Mesendoderm (in vitro differentiated cells): ENCODE measurements around the gene ZC3HAV1L. TPM values are rescaled to one million over a fixed set of nuclear protein-coding genes. Genes with fewer than 3 reads are reported as not detected.

ENCODE experiments used
- DNase-seq: peaks from one replicate; pipeline ENCODE4 v3.0.0; 2013
- H2AK5ac ChIP-seq: 2 replicates; pipeline ENCODE4 v1.6.1; 2013; ENCODE audit warnings: low read length, inconsistent platforms
- H2BK120ac ChIP-seq: 2 replicates; pipeline ENCODE4 v1.6.1; 2013; ENCODE audit warnings: low read depth, mild to moderate bottlenecking, low read length, moderate library complexity, mixed read lengths
- H2BK15ac ChIP-seq: replicated peaks from 2 replicates; pipeline ENCODE4 v1.6.1; 2013; ENCODE audit warnings: low read depth, mild to moderate bottlenecking, moderate library complexity
- H2BK5ac ChIP-seq: 2 replicates; pipeline ENCODE4 v1.6.1; 2013; ENCODE audit warnings: low read length, inconsistent platforms
- H3K18ac ChIP-seq: 2 replicates; pipeline ENCODE4 v1.6.1; 2013; ENCODE audit warnings: mild to moderate bottlenecking, low read length, mixed read lengths
- H3K23ac ChIP-seq: one replicate; pipeline ENCODE4 v1.6.1; 2013; ENCODE audit warnings: low read length
- H3K27ac ChIP-seq: 2 replicates; pipeline ENCODE4 v1.5.1; 2013; ENCODE audit warnings: low read depth, mild to moderate bottlenecking, inconsistent platforms, low read length, moderate library complexity
- H3K27me3 ChIP-seq: 2 replicates; pipeline ENCODE4 v1.6.1; 2013; ENCODE audit warnings: low read length, control low read depth, mild to moderate bottlenecking, inconsistent platforms; ENCODE audit not compliant: insufficient read depth, poor library complexity
- H3K36me3 ChIP-seq: 2 replicates; pipeline ENCODE4 v1.6.1; 2013; ENCODE audit warnings: low read length, inconsistent platforms; ENCODE audit not compliant: control insufficient read depth, insufficient read depth
- H3K4ac ChIP-seq: one replicate; pipeline ENCODE4 v1.6.1; 2013; ENCODE audit warnings: low read depth, mild to moderate bottlenecking, low read length, moderate library complexity
- H3K4me1 ChIP-seq: 2 replicates; pipeline ENCODE4 v1.6.1; 2013; ENCODE audit warnings: low read depth, low read length, inconsistent platforms; ENCODE audit not compliant: control insufficient read depth
- H3K4me2 ChIP-seq: 2 replicates; pipeline ENCODE4 v1.6.1; 2013; ENCODE audit warnings: low read length
- H3K4me3 ChIP-seq: 2 replicates; pipeline ENCODE4 v1.5.1; 2013; ENCODE audit warnings: mild to moderate bottlenecking, low read length
- H3K56ac ChIP-seq: one replicate; pipeline ENCODE4 v1.6.1; 2013; ENCODE audit warnings: low read length
- H3K79me1 ChIP-seq: 2 replicates; pipeline ENCODE4 v1.6.1; 2013; ENCODE audit warnings: low read length, inconsistent platforms
- H3K79me2 ChIP-seq: 2 replicates; pipeline ENCODE4 v1.6.1; 2013; ENCODE audit warnings: mild to moderate bottlenecking, low read length; ENCODE audit not compliant: control insufficient read depth, insufficient read depth
- H3K9ac ChIP-seq: 2 replicates; pipeline ENCODE4 v1.6.1; 2013; ENCODE audit warnings: low read length, inconsistent platforms
- H4K5ac ChIP-seq: one replicate; pipeline ENCODE4 v1.6.1; 2013; ENCODE audit warnings: low read length
- H4K8ac ChIP-seq: one replicate; pipeline ENCODE4 v1.6.1; 2013; ENCODE audit warnings: low read depth, mild to moderate bottlenecking, control low read depth, low read length, moderate library complexity
- WGBS: extraction: QIAGEN DNeasy Blood & Tissue Kit; methylation state at CpG from one replicate; pipeline ENCODE4 v1.1.7; 2013; ENCODE audit warnings: low lambda C conversion rate, missing lambda C conversion rate; ENCODE audit not compliant: insufficient coverage; ENCODE audit errors: extremely low coverage; 5-methylcytosine and 5-hydroxymethylcytosine counted together
- polyA plus RNA-seq, 2 experiments: library from polyadenylated mRNA; stranded (reverse); fragments of 200-250 nt; gene quantifications; one replicate each; pipeline ENCODE4 v1.2.3, GENCODE V29; 2013

Gene ZC3HAV1L
- polyA plus RNA-seq (2013, experiment 1 of 2) = 3.8 TPM
- 3.6 TPM for polyA plus RNA-seq (2013, experiment 2 of 2)

GRCh38 chr7:139035586-139036353 lies at the start of gene ZC3HAV1L:
Gene ZC3HAV1L (minus strand): TSS chr7:139036042. CDS start chr7:139036017, 25 bp downstream.
- Histone ChIP-seq H2BK15ac (no peak within 1 kb of the TSS), H4K5ac (peak within 1 kb of the TSS; percentile 27), H2AK5ac (no peak within 1 kb of the TSS), H3K27me3 (peaks cover 2% of the 10 kb centered on the region), H3K4me1 (peaks cover 7% of the 10 kb centered on the region), H3K4me2 (peak within 1 kb of the TSS; percentile 81), H3K79me2 (no peaks in the 10 kb centered on the region), H4K8ac (no peak within 1 kb of the TSS), H3K9ac (peak within 1 kb of the TSS; percentile 98), H3K23ac (peak within 1 kb of the TSS; percentile 98), H3K27ac (no peak within 1 kb of the TSS), H3K79me1 (peaks cover 8% of the 10 kb centered on the region), H3K56ac (peak within 1 kb of the TSS; percentile 100), H3K36me3 (no peaks in the 10 kb centered on the region), H2BK120ac (no peak within 1 kb of the TSS), H3K4me3 (peak within 1 kb of the TSS; percentile 82), H2BK5ac (peak within 1 kb of the TSS; percentile 69), H3K18ac (peak within 1 kb of the TSS; percentile 44), H3K4ac (peak within 1 kb of the TSS; percentile 61)
- no CpG with 5 or more reads among the region's 82 CpGs for WGBS
- DNase-seq = peak; percentile 67

- no peaks in the 10 kb centered on the region for H3K27me3 ChIP-seq
- no peak overlapping the region for H3K4me2 ChIP-seq
- no peak overlapping the region for H3K9ac ChIP-seq
- no peak overlapping the region for H4K5ac ChIP-seq
- H3K23ac ChIP-seq = no peak overlapping the region
- no CpG with 5 or more reads among the region's 5 CpGs for WGBS
- no peak overlapping the region for H3K4me3 ChIP-seq
- no peak overlapping the region for H3K27ac ChIP-seq
- no peak overlapping the region for H3K56ac ChIP-seq
- H2AK5ac ChIP-seq = no peak overlapping the region
- H3K18ac ChIP-seq = no peak overlapping the region
- peaks cover 7% of the 10 kb centered on the region for H3K79me1 ChIP-seq
- peaks cover 4% of the 10 kb centered on the region for H3K79me2 ChIP-seq
- no peak overlapping the region for H2BK5ac ChIP-seq
- H3K36me3 ChIP-seq = peaks cover 20% of the 10 kb centered on the region
- no peaks in the 10 kb centered on the region for H3K4me1 ChIP-seq
- H2BK15ac ChIP-seq = no peak overlapping the region
- H4K8ac ChIP-seq = no peak overlapping the region
- no peak overlapping the region for H3K4ac ChIP-seq
- DNase-seq = no peak
- no peak overlapping the region for H2BK120ac ChIP-seq
Observed at GRCh38 chr7:139084709-139085108, 48.9 kb upstream of the ZC3HAV1L start.

- H2BK5ac ChIP-seq = no peak overlapping the region
- no peak overlapping the region for H3K27ac ChIP-seq
- no peak overlapping the region for H3K4ac ChIP-seq
- no peak overlapping the region for H2AK5ac ChIP-seq
- no peak for DNase-seq
- no peak overlapping the region for H3K56ac ChIP-seq
- H4K5ac ChIP-seq = no peak overlapping the region
- no peak overlapping the region for H3K23ac ChIP-seq
- no peak overlapping the region for H4K8ac ChIP-seq
- H3K79me2 ChIP-seq = no peaks in the 10 kb centered on the region
- no peaks in the 10 kb centered on the region for H3K27me3 ChIP-seq
- no peak overlapping the region for H3K18ac ChIP-seq
- no peak overlapping the region for H2BK120ac ChIP-seq
- peaks cover 4% of the 10 kb centered on the region for H3K79me1 ChIP-seq
- H3K4me2 ChIP-seq = no peak overlapping the region
- H3K9ac ChIP-seq = no peak overlapping the region
- H3K4me3 ChIP-seq = no peak overlapping the region
- H3K36me3 ChIP-seq = peaks cover 15% of the 10 kb centered on the region
- H2BK15ac ChIP-seq = no peak overlapping the region
- H3K4me1 ChIP-seq = no peaks in the 10 kb centered on the region
Observed at GRCh38 chr7:139081584-139081983, 45.7 kb upstream of the ZC3HAV1L start.

- peaks cover 16% of the 10 kb centered on the region for H3K36me3 ChIP-seq
- H2BK15ac ChIP-seq = no peak overlapping the region
- no peaks in the 10 kb centered on the region for H3K79me2 ChIP-seq
- H3K9ac ChIP-seq = no peak overlapping the region
- H3K4ac ChIP-seq = no peak overlapping the region
- no peak for DNase-seq
- H3K4me2 ChIP-seq = no peak overlapping the region
- peaks cover 4% of the 10 kb centered on the region for H3K79me1 ChIP-seq
- H4K5ac ChIP-seq = no peak overlapping the region
- no peak overlapping the region for H3K23ac ChIP-seq
- H3K27me3 ChIP-seq = no peaks in the 10 kb centered on the region
- no peak overlapping the region for H3K27ac ChIP-seq
- 100% methylated on average over 5 of the region's 8 CpGs for WGBS
- no peaks in the 10 kb centered on the region for H3K4me1 ChIP-seq
- no peak overlapping the region for H2BK120ac ChIP-seq
- no peak overlapping the region for H3K4me3 ChIP-seq
- H4K8ac ChIP-seq = no peak overlapping the region
- no peak overlapping the region for H3K56ac ChIP-seq
- no peak overlapping the region for H2BK5ac ChIP-seq
- H3K18ac ChIP-seq = no peak overlapping the region
- H2AK5ac ChIP-seq = no peak overlapping the region
Observed at GRCh38 chr7:139080905-139081304, 45.1 kb upstream of the ZC3HAV1L start.

GRCh38 chr7:139079861-139080260 lies 44.0 kb upstream of the ZC3HAV1L start:
- Histone ChIP-seq H3K56ac (no peak overlapping the region), H3K4me1 (no peaks in the 10 kb centered on the region), H3K9ac (no peak overlapping the region), H2BK120ac (no peak overlapping the region), H3K79me1 (peaks cover 2% of the 10 kb centered on the region), H2AK5ac (no peak overlapping the region), H3K36me3 (peaks cover 14% of the 10 kb centered on the region), H3K79me2 (no peaks in the 10 kb centered on the region), H3K27me3 (no peaks in the 10 kb centered on the region), H2BK15ac (no peak overlapping the region), H4K8ac (no peak overlapping the region), H3K18ac (no peak overlapping the region), H3K4me2 (no peak overlapping the region), H3K4me3 (no peak overlapping the region), H3K4ac (no peak overlapping the region), H2BK5ac (no peak overlapping the region), H4K5ac (no peak overlapping the region), H3K23ac (no peak overlapping the region), H3K27ac (no peak overlapping the region)
- DNase-seq = no peak
- WGBS = no CpG with 5 or more reads among the region's 15 CpGs

GRCh38 chr7:139078911-139079310 lies 43.1 kb upstream of the ZC3HAV1L start:
- no peak overlapping the region for H2BK120ac ChIP-seq
- no peak overlapping the region for H3K9ac ChIP-seq
- H3K4ac ChIP-seq = no peak overlapping the region
- no peak overlapping the region for H3K18ac ChIP-seq
- no CpG with 5 or more reads among the region's 1 CpG for WGBS
- H3K4me3 ChIP-seq = no peak overlapping the region
- H3K36me3 ChIP-seq = peaks cover 9% of the 10 kb centered on the region
- no peak overlapping the region for H4K8ac ChIP-seq
- no peak overlapping the region for H3K27ac ChIP-seq
- H2BK15ac ChIP-seq = no peak overlapping the region
- no peak overlapping the region for H4K5ac ChIP-seq
- H3K4me1 ChIP-seq = no peaks in the 10 kb centered on the region
- no peak for DNase-seq
- no peaks in the 10 kb centered on the region for H3K27me3 ChIP-seq
- no peaks in the 10 kb centered on the region for H3K79me1 ChIP-seq
- H3K4me2 ChIP-seq = no peak overlapping the region
- H3K23ac ChIP-seq = no peak overlapping the region
- H3K79me2 ChIP-seq = no peaks in the 10 kb centered on the region
- no peak overlapping the region for H2BK5ac ChIP-seq
- H3K56ac ChIP-seq = no peak overlapping the region
- no peak overlapping the region for H2AK5ac ChIP-seq
